AG10803 (cell line): ENCODE data around the gene APLF.

Experiments used
- DNase-seq: peaks from one replicate; pipeline ENCODE4 v3.0.0; 2010; ENCODE audit warnings: low read depth
- H3K4me3 ChIP-seq: 2 replicates; pipeline ENCODE4 v1.5.1; 2011; ENCODE audit warnings: mild to moderate bottlenecking, low read length, control low read depth
- TF ChIP-seq, protein P1 (sequence below): conservative IDR thresholded peaks from 2 replicates; pipeline ENCODE4 v1.5.1; 2011; ENCODE audit warnings: mild to moderate bottlenecking, low read length, control low read depth, inconsistent platforms

APLF gene

DNA sequence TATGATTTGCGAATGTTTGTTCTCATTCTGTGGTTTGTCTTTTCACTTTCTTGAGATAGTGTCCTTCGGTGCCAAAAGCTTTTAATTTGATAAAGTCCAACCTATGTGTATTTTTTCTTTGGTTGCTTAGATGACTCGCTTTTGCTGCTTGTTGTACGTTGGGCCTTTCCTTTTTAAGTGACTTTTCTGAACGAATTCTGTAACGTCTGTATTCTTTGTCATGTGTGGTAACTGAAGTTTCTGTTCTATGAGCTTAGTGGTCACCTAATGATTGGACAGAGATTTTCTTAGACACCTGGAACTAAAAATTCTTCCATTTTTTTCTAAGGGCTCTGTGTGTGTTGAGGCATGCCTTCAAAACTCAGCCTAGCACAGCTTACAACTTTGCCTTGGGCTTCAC is 156.4 kb downstream of the APLF start:
- no peak for DNase-seq
- no peak overlapping the region for H3K4me3 ChIP-seq
- TF ChIP-seq, protein P1, sequence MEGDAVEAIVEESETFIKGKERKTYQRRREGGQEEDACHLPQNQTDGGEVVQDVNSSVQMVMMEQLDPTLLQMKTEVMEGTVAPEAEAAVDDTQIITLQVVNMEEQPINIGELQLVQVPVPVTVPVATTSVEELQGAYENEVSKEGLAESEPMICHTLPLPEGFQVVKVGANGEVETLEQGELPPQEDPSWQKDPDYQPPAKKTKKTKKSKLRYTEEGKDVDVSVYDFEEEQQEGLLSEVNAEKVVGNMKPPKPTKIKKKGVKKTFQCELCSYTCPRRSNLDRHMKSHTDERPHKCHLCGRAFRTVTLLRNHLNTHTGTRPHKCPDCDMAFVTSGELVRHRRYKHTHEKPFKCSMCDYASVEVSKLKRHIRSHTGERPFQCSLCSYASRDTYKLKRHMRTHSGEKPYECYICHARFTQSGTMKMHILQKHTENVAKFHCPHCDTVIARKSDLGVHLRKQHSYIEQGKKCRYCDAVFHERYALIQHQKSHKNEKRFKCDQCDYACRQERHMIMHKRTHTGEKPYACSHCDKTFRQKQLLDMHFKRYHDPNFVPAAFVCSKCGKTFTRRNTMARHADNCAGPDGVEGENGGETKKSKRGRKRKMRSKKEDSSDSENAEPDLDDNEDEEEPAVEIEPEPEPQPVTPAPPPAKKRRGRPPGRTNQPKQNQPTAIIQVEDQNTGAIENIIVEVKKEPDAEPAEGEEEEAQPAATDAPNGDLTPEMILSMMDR, result no peak

DNA sequence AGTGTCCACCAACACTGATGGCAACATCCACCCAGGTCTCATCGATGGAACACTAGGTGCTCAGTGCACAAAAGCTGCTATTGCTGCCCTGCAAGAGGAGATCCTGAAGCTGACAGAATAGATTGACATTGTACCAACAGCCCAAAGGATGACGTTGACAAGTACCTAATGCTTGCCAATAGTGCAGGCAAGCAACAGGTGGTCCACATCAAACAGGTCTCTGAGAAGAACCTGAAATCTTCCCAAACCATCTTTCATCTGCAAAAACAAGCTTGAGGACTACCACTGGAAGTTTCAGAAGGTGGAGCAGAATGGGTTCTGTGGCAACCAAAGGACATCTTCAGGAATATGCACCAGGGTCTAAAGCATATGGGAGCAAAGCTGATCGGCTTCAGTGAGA is 160.2 kb downstream of the APLF start:
- H3K4me3 ChIP-seq, result no peak overlapping the region
- TF ChIP-seq, protein P1, result no peak
- no peak for DNase-seq
